ENCODE results near the gene STAG1.
"Not testable (repeated sequence)": the region's sequence is repeated elsewhere in the genome, so short reads cannot be mapped to it uniquely, and the experiment has no call there.

Gene STAG1

GRCh38 chr3:136586580-136586979 is 165.6 kb downstream of the STAG1 start:
- no peak for DNase-seq (ENCODE audit: low read depth)

GRCh38 chr3:136584728-136585127 is 167.4 kb downstream of the STAG1 start:
- DNase-seq (ENCODE audit: low read depth), result no peak

DNA sequence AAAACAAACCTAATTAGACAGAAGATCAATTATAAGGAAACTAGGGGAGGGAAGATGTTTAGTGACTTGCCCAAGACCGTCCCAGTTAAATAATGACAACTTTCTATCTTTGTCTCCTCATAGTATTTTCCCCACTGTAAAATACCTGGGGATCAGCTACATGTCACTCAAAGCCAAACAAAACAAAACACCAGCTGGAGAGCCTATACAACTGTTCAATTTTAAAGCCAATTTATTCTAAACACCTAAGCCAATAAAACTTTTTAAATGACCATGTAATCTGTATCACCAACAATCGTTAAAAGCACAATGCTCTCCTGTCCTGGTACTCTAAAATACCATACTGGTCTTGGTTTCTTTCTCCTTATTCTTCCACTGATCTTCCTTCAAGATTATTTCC is 168.4 kb downstream of the STAG1 start:
- DNase-seq (ENCODE audit: low read depth), result no peak

DNA sequence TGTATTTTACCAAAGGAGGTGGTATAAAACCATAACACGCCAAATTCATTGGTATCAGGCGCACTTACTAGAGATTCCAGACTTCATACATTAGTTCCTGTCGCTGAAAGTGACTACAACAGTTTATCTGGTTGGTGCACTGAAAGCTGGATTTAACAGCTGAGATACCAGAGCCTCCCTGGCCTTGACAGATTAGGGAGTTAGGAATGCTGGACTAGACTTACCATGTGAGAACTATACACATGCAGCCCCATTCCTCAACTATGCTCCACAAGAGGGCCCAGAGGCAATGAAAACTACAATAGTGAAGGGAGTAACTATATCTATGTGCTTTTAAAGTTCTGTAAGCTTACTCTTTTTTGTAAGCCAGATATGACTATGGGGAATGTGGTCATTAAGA is 174.4 kb downstream of the STAG1 start:
- no peak for DNase-seq (ENCODE audit: low read depth)

GRCh38 chr3:136576279-136577009 is 175.7 kb downstream of the STAG1 start:
- DNase-seq (ENCODE audit: low read depth), result no peak

GRCh38 chr3:136567599-136568188 is 184.5 kb downstream of the STAG1 start:
- no peak for DNase-seq (ENCODE audit: low read depth)

DNA sequence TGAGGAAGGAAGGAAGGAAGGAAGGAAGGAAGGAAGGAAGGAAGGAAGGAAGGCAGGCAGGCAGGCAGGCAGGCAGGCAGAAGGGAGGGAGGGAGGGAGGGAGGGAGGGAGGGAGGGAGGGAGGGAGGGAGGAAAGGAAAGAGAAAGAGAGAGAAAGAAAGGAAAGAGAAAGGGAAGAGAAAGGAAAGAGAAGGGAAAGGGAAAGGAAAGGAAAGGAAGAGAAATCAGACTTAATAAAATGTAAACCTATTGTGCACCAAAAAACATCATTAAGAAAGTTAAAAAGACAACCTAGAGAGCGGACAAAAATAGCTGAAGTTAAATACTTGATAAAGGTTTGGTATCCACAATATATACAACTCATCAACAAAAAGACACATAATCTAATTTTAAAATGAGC is 187.2 kb downstream of the STAG1 start:
- not testable (repeated sequence) for DNase-seq (ENCODE audit: low read depth)

DNA sequence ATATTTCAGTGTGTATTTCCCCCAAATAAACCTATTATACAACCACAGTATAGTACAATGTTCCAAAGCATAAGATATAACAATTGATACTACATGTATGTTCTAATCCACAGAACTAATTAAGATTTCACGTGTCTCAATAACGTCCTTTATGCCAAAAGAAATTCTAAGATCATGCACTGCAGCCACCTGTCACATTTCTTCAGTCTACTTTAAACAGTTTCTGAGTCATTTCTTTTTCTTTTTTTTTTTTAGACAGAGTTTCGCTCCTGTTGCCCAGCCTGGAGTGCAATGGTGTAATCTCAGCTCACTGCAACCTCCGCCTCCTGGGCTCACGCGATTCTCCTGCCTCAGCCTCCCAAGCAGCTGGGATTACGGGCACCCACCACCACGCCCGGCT is 190.2 kb downstream of the STAG1 start:
- DNase-seq (ENCODE audit: low read depth), result no peak

DNA sequence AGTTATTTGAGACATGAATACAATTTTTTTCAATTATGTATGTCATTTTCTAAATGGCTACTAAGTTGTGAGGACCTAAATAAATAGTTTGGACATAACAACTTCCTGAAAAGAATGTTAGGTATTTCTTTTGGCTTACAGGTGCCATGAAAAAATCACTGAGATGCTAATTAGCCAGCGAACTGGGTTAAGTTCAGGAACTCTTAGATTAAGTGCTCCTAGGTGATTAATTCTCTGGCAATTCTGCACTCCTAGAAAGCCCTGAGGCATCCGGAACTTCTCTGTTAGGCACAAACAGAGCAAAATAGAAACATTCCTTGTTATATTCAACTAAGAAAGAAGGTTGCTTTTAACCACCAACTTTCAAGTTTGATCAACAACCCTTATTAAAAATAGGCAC is 192.3 kb downstream of the STAG1 start:
- DNase-seq (ENCODE audit: low read depth), result no peak

DNA sequence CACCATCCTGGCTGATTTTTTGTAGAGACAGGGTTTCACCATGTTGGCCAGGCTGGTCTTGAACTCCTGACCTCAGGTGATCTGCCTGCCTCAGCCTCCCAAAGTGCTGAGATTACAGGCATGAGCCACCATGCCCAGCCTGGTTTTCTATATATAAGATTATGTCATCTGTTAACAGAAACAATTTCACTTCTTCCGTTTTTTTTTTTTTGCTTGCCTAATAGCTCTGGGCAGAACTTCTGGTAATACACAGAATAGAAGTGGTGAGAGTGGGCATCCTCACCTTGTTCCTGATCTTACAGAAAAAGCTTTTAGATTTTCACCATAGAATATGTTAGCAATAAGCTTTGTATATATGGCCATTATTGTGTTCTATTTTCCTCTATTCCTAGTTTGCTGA is 202.7 kb downstream of the STAG1 start:
- DNase-seq (ENCODE audit: low read depth), result not testable (repeated sequence)

GRCh38 chr3:136547293-136547692 is 204.9 kb downstream of the STAG1 start:
- DNase-seq (ENCODE audit: low read depth), result no peak

- DNase-seq (ENCODE audit: low read depth), result no peak
These were observed 205.5 kb downstream of the STAG1 start for GRCh38 chr3:136546720-136547119.

DNA sequence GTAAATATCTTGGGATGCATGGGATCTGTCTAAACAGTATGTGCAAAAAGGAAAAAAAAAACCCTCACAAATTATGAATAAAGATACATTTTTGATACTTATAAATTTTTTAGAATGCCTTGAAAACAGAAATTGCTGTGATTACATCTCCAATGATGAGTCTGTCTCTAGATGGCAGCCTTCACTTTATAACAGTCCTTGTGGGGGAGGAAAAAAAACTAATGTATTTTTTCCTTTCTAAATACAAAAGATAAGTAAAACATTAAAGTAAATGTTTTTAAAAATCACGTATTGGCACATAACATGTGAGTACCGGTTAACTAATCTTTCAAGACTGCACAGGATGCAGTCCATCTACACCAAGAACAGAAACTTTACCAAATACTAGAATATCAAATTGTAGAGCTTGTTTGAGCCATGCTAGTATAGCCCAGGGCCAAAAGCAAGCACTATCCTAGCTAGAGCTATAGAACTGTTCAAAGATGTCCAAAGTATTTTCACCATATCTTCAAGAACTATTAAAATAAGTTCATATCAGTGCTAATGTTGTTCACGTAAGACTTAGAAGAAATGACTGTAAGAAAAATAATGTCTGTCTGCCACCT is 206.4 kb downstream of the STAG1 start:
- no peak for DNase-seq (ENCODE audit: low read depth)

GRCh38 chr3:136544532-136544931 is 207.6 kb downstream of the STAG1 start:
- no peak for DNase-seq (ENCODE audit: low read depth)

- DNase-seq (ENCODE audit: low read depth), result no peak
These were observed 208.8 kb downstream of the STAG1 start for GRCh38 chr3:136543385-136543784.

DNA sequence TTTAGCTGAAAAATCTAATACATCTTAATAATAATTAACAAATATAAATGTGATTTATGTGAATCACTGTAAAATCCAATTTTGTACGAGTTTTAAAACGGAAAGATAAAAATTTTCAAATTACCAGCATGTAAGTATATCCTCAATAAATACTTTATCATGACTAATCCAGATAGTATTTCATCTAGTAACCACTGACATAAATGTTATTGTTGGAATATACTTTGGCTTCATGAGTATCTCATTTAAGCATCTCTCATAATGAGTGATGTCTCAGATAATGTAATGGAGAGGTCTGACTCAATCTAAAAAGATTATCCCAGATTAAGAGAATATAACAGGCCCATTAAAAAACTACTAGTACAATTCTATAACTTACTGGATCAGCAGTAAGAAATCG is 216.3 kb downstream of the STAG1 start:
- no peak for DNase-seq (ENCODE audit: low read depth)

DNA sequence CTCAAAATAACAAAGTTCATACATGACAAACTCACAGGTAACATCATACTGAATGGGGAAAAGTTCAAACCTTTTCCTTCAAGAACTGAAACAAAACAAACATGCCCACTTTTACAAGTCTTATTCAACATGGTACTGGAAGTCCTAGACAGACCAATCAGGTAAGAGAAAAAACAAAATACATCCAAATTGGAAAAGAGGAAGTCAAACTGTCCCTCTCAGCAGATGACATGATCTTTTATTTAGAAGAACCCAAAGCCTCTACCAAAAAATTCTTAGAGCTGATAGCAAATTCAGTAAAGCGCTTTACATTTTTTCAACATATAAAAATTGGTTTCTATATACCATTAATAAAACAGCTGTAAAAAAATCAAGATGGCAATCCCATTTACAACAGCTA is 219.4 kb downstream of the STAG1 start:
- DNase-seq (ENCODE audit: low read depth), result no peak

DNA sequence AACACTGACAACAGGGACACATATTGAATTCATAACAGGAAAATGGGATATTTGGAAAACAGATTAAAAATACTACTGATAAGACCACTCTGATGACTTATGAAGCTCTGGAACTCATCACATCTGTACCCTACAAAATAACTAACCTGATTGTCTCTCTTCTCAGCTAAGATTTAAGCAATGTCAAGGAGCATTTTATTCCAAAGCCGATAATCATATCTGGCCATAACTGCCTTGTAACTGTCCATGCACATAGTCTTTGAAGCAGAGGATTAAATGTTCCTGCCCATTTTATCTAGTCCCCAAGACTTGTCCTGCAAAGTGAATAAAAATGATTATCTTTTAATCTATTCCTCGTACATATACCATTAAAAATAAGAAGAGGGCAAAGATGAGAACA is 234.1 kb downstream of the STAG1 start:
- no peak for DNase-seq (ENCODE audit: low read depth)

GRCh38 chr3:136516656-136517055 is 235.5 kb downstream of the STAG1 start:
- no peak for DNase-seq (ENCODE audit: low read depth)

DNA sequence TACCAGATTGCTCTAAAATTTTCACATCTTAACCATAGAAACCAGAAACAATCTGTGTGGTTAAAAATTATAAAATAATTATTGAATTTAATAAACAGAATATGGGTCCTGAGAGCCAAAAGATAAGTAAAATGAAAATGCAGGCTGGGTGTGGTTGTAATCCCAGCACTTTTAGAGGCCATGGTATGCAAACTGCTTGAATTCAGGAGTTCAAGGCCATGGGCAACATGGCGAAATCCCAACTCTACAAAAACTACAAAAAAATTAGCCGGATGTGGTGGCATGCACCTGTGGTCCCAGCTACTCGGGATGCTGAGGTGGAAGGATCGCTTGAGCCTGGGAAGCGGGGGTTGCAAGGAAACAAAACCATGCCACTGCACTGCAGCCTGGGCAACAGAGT is 236.1 kb downstream of the STAG1 start:
- DNase-seq (ENCODE audit: low read depth), result no peak

DNA sequence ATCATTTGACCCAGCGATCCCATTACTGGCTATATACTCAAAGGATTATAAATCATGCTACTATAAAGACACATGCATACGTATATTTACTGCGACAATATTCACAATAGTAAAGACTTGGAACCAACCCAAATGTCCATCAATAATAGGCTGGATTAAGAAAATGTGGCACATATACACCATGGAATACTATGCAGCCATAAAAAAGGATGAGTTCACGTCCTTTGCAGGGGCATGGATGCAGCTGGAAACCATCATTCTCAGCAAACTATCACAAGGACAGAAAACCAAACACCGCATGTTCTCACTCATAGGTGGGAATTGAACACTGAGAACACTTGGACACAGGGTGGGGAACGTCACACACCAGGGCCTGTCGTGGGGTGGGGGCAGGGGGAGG is 237.6 kb downstream of the STAG1 start:
- not testable (repeated sequence) for DNase-seq (ENCODE audit: low read depth)

DNA sequence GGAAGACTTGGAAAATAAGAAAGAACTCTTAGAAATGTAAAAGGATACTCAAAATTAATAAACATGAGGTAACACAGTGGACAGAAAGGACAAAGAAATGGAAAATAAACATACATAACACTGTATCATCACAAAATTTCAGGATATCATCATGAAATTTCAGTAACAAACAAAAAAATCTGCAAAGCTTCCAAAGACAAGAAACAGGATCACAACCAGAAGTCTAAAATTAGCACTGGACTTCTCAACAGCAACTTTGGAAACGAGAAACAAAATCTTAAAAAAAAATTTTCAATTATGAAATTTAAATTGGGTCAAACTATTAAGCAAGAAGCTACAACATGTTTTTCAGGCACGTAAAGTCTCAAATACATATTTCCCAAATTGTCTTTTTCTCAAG is 238.8 kb downstream of the STAG1 start:
- DNase-seq (ENCODE audit: low read depth), result no peak

GRCh38 chr3:136512381-136512780 is 239.8 kb downstream of the STAG1 start:
- DNase-seq (ENCODE audit: low read depth), result peak; percentile 67

DNA sequence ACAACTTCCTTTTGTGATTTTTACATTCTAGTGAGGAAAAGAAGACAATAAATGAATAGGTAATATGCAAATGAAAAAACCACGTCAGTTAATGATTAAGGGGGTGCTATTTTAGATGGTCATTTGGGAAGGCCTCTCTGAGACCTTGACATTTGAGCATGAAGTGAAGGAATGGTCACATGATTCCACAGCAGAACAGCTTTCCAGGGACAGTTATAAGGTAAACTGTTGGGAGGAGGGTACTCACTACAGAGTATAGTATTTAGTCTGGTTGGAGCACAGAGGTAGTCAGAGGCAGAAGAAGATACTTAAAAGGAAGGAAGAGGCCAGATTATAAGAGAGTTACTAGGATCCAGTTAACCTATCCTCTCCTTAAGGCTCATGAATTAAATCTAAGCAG is 246.5 kb downstream of the STAG1 start:
- no peak for DNase-seq (ENCODE audit: low read depth)

Data from GM04503 (cell line).